ENCODE results near the gene NEDD9. TPM values are rescaled to one million over a fixed set of nuclear protein-coding genes. Genes with fewer than 3 reads are reported as not detected.

NEDD9 gene
- polyA plus RNA-seq, 1 of the 3 experiments (the other 2 are of a cell fraction): 7.4 TPM

GRCh38 chr6:11222385-11223277 is 9.8 kb downstream of the NEDD9 start (continued):
- TF ChIP-seq GATA2 (CRISPR knock-in tag; IDR thresholded peaks at IDR 0.05): no peak

GRCh38 chr6:11221623-11222384 is 10.7 kb downstream of the NEDD9 start:
- Histone ChIP-seq H3K27ac (ENCODE audit: low read depth in 2 of 2, low read length in 1 of 2) (peak overlapping the region; percentile 1 to 78; a peak in 3 of 4 replicates), H3K9me2 (no peaks in the 10 kb centered on the region), H2AFZ (ENCODE audit: low read depth) (no peak overlapping the region), H3K4me1 (ENCODE audit: control insufficient read depth in 1 of 2, insufficient read depth in 2 of 2, low read depth in 1 of 2, low read length in 1 of 2) (peaks cover 32 to 72% of the 10 kb centered on the region in 2 experiments; a peak in 3 of 4 replicates), H3K79me2 (ENCODE audit: insufficient read depth) (peaks cover 100% of the 10 kb centered on the region), H3K9ac (no peak overlapping the region), H3K4me2 (no peak overlapping the region), H3K36me3 (replicated peaks in 1 of 2; ENCODE audit: control insufficient read depth in 1 of 2, insufficient read depth in 2 of 2, low read length in 1 of 2) (peaks cover 5 to 11% of the 10 kb centered on the region in 2 experiments), H4K20me1 (ENCODE audit: insufficient read depth) (peaks cover 4% of the 10 kb centered on the region; the same call in 1 of the 2 replicates), H3K4me3 (ENCODE audit: low read depth in 2 of 2, low read length in 1 of 2) (no peak overlapping the region), H3F3A (replicated peaks; ENCODE audit: insufficient read depth) (peaks cover 12% of the 10 kb centered on the region), H3K9me3 (no peaks in the 10 kb centered on the region), H3K27me3 (ENCODE audit: insufficient read depth) (no peaks in the 10 kb centered on the region)
- CTCF ChIA-PET: interaction anchor here (1.0 to 3.9 kb wide), 6 partner anchors 8 to 274 kb away, joined by 3 to 27 read pairs (median 4); no protein-coding TSS in a partner anchor
- DNase-seq: peak; percentile 63
- POLR2A ChIA-PET: interaction anchor here (0.7 to 4.2 kb wide), 4 partner anchors 10 to 1740 kb away, joined by 3 to 23 read pairs (median 6); partner anchors contain the start of genes NEDD9 and SMIM13
- 40% methylated on average over 3 of the region's 3 CpGs for WGBS (ENCODE audit: low lambda C conversion rate)
- TF ChIP-seq FOXJ3 (CRISPR knock-in tag; IDR thresholded peaks at IDR 0.05): peak; percentile 56; the same call in 1 of the 2 replicates
- peak; percentile 61 for TF ChIP-seq TCF12 (IDR thresholded peaks at IDR 0.05)
- TF ChIP-seq EP300 (IDR thresholded peaks at IDR 0.05; ENCODE audit: borderline replicate concordance in 1 of 2, low read depth in 1 of 2, low read length in 1 of 2): peak in 1 of 2 experiments; percentile 78; a peak in 2 of 4 replicates
- peak; percentile 43 for TF ChIP-seq CHD2 (IDR thresholded peaks at IDR 0.05; ENCODE audit: low read length, partially characterized antibody)
- TF ChIP-seq, protein P1, sequence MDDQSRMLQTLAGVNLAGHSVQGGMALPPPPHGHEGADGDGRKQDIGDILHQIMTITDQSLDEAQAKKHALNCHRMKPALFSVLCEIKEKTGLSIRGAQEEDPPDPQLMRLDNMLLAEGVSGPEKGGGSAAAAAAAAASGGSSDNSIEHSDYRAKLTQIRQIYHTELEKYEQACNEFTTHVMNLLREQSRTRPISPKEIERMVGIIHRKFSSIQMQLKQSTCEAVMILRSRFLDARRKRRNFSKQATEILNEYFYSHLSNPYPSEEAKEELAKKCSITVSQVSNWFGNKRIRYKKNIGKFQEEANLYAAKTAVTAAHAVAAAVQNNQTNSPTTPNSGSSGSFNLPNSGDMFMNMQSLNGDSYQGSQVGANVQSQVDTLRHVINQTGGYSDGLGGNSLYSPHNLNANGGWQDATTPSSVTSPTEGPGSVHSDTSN (IDR thresholded peaks at IDR 0.05): peak; percentile 49
- no peak for TF ChIP-seq REST (IDR thresholded peaks at IDR 0.05; ENCODE audit: low read depth, low read length)
- TF ChIP-seq RCOR1 (IDR thresholded peaks at IDR 0.05; ENCODE audit: low read length): peak; percentile 88
- 0 out of 2 replicates have a peak, but pooled peaks have one; percentile 15 for TF ChIP-seq RAD21 (IDR thresholded peaks at IDR 0.05; ENCODE audit: low read length)
- peak; percentile 79 for TF ChIP-seq GATA2 (CRISPR knock-in tag; IDR thresholded peaks at IDR 0.05)
- no peak for TF ChIP-seq GABPA (IDR thresholded peaks at IDR 0.05; ENCODE audit: low read depth)
- TF ChIP-seq, protein P2, sequence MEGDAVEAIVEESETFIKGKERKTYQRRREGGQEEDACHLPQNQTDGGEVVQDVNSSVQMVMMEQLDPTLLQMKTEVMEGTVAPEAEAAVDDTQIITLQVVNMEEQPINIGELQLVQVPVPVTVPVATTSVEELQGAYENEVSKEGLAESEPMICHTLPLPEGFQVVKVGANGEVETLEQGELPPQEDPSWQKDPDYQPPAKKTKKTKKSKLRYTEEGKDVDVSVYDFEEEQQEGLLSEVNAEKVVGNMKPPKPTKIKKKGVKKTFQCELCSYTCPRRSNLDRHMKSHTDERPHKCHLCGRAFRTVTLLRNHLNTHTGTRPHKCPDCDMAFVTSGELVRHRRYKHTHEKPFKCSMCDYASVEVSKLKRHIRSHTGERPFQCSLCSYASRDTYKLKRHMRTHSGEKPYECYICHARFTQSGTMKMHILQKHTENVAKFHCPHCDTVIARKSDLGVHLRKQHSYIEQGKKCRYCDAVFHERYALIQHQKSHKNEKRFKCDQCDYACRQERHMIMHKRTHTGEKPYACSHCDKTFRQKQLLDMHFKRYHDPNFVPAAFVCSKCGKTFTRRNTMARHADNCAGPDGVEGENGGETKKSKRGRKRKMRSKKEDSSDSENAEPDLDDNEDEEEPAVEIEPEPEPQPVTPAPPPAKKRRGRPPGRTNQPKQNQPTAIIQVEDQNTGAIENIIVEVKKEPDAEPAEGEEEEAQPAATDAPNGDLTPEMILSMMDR (IDR thresholded peaks at IDR 0.05): no peak
- TF ChIP-seq NFIC (IDR thresholded peaks at IDR 0.05; ENCODE audit: borderline replicate concordance): peak; percentile 53
